ENCODE results near the gene TANC1.

DNA sequence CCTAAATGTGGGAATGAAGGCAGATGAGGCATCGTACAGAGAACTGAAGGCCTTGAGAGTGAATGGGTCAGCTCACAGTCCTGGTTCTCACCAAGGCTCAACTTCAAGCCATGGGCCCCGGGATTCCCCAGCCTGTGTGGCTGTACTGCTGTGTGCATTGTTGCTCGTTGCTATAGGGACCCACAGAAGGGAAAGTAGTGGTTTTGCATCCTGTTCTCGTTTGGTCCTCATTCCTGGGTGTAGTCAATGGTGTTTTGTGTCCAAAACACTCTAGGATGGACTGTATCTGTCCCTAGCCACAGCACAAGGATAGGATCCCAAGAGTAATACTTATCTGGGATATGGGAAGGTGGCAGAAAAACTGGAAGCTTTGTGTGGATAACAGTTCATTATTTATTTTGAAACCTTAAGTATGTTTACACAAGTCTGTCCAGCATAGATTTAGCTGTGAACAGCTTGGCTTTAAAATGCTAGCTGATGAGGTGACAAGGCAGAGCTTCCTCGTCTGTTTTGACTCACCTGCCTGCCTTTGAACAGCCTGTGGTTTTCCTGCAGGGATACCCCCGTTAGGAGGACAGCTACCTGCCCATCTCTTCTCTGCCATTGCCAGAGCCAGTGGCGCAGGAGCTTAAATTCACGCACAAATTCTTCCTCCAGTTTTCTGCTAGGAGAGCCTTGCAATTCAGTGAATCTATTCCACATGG, 233.1 kb downstream of the TANC1 start:
- TF ChIP-seq POLR2AphosphoS5 (IDR thresholded peaks at IDR 0.05; ENCODE audit: low read depth, low read length) (no peak), TAF1 (IDR thresholded peaks at IDR 0.05; ENCODE audit: borderline replicate concordance, insufficient read depth, low read length) (no peak), SIN3A (IDR thresholded peaks at IDR 0.05; ENCODE audit: borderline replicate concordance, insufficient read depth, low read length) (no peak)

All from PFSK-1 (cell line).